Brain microvascular endothelial cell (primary cell): ENCODE data around the gene SLC9C1.

ENCODE experiments used
- DNase-seq: peaks from one replicate; pipeline ENCODE4 v3.0.0-alpha.2; 2020
- H3K27ac ChIP-seq: fragments of 250-450 bp; sonication (Bioruptor Pico); 2 replicates; pipeline ENCODE4 v1.5.1; 2020; ENCODE audit warnings: mild to moderate bottlenecking, moderate library complexity
- H3K27me3 ChIP-seq: fragments of 250-450 bp; sonication (Bioruptor Pico); replicated peaks from 2 replicates; pipeline ENCODE4 v1.5.1; 2020; ENCODE audit warnings: mild to moderate bottlenecking
- H3K36me3 ChIP-seq: fragments of 250-450 bp; sonication (Bioruptor Pico); replicated peaks from 2 replicates; pipeline ENCODE4 v1.5.1; 2020; ENCODE audit warnings: mild to moderate bottlenecking
- H3K4me3 ChIP-seq: 2 replicates; pipeline ENCODE4 v1.5.1; 2011; ENCODE audit warnings: low read depth, mild to moderate bottlenecking, control low read depth, low read length, moderate library complexity
- CTCF ChIP-seq: IDR thresholded peaks from 2 replicates; pipeline ENCODE4 v1.5.1; 2011; ENCODE audit warnings: low read depth, mild to moderate bottlenecking, moderate library complexity, low read length, control low read depth, inconsistent platforms; ENCODE audit errors: missing control alignments
- in situ Hi-C: cut with HindIII; loops from 2 replicates; pipeline ENCODE4 v1.10.0; 2017; ENCODE audit warnings: low sequenced_read_pairs, low pct_ligation_motif_present

The SLC9C1 gene

GRCh38 chr3:112109322-112109721, 184.7 kb downstream of the SLC9C1 start:
- in situ Hi-C loops, result no loop called here

DNA sequence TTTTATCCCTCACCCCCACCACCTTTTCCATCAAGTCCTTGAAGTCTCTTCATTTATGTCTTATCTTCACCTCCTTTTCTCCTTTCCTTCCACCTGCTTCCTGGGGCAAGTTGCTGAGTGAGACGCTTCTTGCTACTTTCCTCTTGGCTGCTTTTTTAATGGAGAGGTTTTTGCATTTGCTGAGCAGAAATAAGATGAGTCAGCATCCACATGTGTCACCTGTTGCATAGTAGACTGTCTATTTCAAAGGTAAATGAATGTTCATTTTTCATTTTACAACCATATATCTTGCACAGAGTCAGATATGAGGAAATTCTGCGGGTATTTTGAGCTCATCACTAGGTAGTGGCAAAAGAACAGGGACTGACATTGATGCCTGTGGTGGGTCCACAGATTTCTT, 189.2 kb downstream of the SLC9C1 start:
- Histone ChIP-seq H3K36me3 (peaks cover 3% of the 10 kb centered on the region), H3K4me3 (no peak overlapping the region), H3K27me3 (no peaks in the 10 kb centered on the region), H3K27ac (no peak overlapping the region)
- no peak for DNase-seq
- in situ Hi-C loops, result no loop called here
- no peak for TF ChIP-seq CTCF

More at GRCh38 chr3:112109322-112109721, 184.7 kb downstream of the SLC9C1 start:
- Histone ChIP-seq H3K27ac (no peak overlapping the region), H3K36me3 (peaks cover 14% of the 10 kb centered on the region), H3K4me3 (no peak overlapping the region), H3K27me3 (no peaks in the 10 kb centered on the region)
- no peak for TF ChIP-seq CTCF
- no peak for DNase-seq

DNA sequence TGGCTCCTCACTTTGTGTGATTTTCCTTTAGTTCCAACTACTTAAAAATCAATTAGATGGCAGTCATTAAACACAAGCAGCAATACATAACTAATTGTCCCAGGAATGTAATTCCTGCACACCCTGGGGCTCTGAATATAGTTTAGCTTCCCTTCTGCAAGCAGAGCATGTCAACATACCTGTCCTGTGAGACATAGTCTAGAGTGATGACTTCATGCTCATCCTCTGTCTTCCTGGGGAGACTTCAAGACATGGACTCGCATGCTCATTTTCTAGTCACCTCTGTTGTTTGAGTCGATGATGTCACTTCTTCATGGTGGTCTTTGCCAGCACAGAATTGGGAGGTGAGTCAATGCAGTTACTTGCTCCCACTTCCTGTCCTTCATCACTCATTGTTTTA, 192.1 kb downstream of the SLC9C1 start:
- in situ Hi-C loops, result no loop called here
- Histone ChIP-seq H3K27me3 (no peaks in the 10 kb centered on the region), H3K27ac (peak overlapping the region; percentile 35), H3K4me3 (no peak overlapping the region), H3K36me3 (peaks cover 3% of the 10 kb centered on the region)
- TF ChIP-seq CTCF, result no peak
- peak; percentile 85 for DNase-seq

DNA sequence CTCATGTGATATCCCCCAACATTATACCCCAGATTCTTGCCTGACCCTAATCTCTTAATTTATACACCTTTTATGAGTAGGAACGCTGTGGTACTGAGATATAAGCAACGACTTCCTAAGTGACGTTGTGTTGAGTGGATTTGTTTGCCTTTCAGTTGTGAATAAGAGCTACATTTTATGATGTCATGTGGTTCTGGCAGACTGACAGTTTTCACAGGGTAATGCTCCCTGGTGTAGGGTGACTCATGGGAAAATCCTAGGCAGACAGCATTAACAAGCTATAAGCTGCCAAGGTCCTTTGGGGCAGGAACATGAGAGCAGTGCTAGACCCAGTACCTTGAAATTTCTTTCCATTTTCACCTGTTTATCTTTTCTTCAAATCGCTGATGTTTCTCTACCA, 196.6 kb downstream of the SLC9C1 start:
- Histone ChIP-seq H3K27me3 (no peaks in the 10 kb centered on the region), H3K27ac (peak overlapping the region; percentile 74), H3K36me3 (peaks cover 2% of the 10 kb centered on the region), H3K4me3 (no peak overlapping the region)
- in situ Hi-C loops, result no loop called here
- TF ChIP-seq CTCF, result no peak
- peak; percentile 100 for DNase-seq

DNA sequence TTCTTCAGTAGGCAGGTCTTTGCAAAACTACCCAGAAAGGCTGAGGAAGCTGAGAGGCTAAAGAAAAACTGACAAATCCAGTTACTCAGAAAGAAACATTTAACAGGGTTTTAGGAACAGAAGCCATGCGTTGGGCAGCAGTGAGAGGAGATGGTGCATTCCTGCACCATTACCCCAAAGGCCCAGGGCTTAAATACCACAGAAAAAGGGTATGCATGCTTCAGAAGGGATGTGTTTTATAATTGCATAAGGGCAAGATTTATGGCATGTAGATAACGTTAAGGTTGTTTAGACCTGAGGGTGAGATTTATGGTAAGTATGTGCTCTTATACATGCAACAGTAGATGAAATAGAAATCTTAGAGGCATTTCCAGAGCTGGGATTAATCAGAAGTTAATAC, 197.8 kb downstream of the SLC9C1 start:
- no peak overlapping the region for H3K27ac ChIP-seq
- in situ Hi-C loops, result no loop called here
- H3K36me3 ChIP-seq, result peaks cover 2% of the 10 kb centered on the region
- H3K27me3 ChIP-seq, result no peaks in the 10 kb centered on the region
- H3K4me3 ChIP-seq, result no peak overlapping the region
- no peak for DNase-seq
- TF ChIP-seq CTCF, result no peak

DNA sequence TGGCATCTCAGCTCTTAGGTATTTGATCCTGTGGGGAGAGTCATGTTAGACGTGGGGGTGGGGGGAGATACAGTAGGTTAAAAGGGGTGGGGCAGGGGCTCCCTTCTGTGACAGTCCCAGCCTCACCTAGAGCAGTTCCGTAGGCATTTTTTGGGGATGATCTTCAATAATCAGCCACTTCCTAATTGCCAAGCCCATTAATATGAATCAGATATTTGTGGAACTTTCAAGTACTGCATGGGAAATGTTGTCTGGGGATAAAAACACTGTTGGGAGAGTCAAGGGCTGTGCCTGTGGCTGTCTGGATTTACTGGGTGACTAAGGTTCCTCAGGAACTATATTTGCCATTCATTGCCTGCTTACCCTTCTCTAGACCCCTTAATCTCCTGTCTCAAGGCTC, 198.3 kb downstream of the SLC9C1 start:
- H3K27me3 ChIP-seq, result no peaks in the 10 kb centered on the region
- in situ Hi-C loops, result no loop called here
- H3K4me3 ChIP-seq, result no peak overlapping the region
- no peak for DNase-seq
- no peak for TF ChIP-seq CTCF
- H3K27ac ChIP-seq, result no peak overlapping the region
- peaks cover 2% of the 10 kb centered on the region for H3K36me3 ChIP-seq
